Thyroid gland (tissue), 4 donors: ENCODE results near the gene GRIK5. TPM values are rescaled to one million over a fixed set of nuclear protein-coding genes. Genes with fewer than 3 reads are reported as not detected.
A peak's percentile ranks its signal among the peaks of the same experiment; 100 is the strongest.

Experiments used
- DNase-seq, 2 donors: peaks; one replicate each; pipeline ENCODE4 v3.0.0-alpha.2; 2019
- H3K27ac ChIP-seq, 3 donors: fragments of 200-600 bp; sonication (generic); 1 replicate in 2 of 3; 2 replicates in 1 of 3; pipeline ENCODE4 v1.5.1; 2016 to 2019; ENCODE audit warnings: mild to moderate bottlenecking in 1 of 3, moderate library complexity in 1 of 3
- H3K27me3 ChIP-seq: fragments of 200-600 bp; sonication (generic); one replicate; pipeline ENCODE4 v1.5.1; 2019
- H3K36me3 ChIP-seq, 2 donors: fragments of 200-600 bp; sonication (generic); one replicate each; pipeline ENCODE4 v1.5.1; 2016 to 2019
- H3K4me1 ChIP-seq, 2 donors: fragments of 200-600 bp; sonication (generic); one replicate each; pipeline ENCODE4 v1.5.1; 2017 to 2019
- H3K4me3 ChIP-seq, 3 donors: fragments of 200-600 bp; sonication (generic); replicated peaks in 1 of 3; 1 replicate in 2 of 3; 2 replicates in 1 of 3; pipeline ENCODE4 v1.5.1; 2016; ENCODE audit warnings: mild to moderate bottlenecking in 1 of 3
- H3K9me3 ChIP-seq: fragments of 200-600 bp; sonication (generic); one replicate; pipeline ENCODE4 v1.5.1; 2017
- POLR2A ChIP-seq, 2 donors: fragments of 450-650 bp; IDR thresholded peaks; one replicate each; pipeline ENCODE4 v1.6.1; 2017; ENCODE audit warnings: antibody characterized with exemption in 2 of 2, mild to moderate bottlenecking in 2 of 2, moderate library complexity in 1 of 2
- WGBS, 2 donors: methylation state at CpG; one replicate each; pipeline ENCODE4 v1.1.5; 2017; 5-methylcytosine and 5-hydroxymethylcytosine counted together
- intact Hi-C: fragments of 100-400 bp; cut with DNase I; formaldehyde crosslinking; loops from one replicate; pipeline ENCODE4 v1.15.1; 2023
- total RNA-seq, 4 donors: library from RNA; depleted of rRNA; stranded (reverse); fragments of >200 nt; gene quantifications; one replicate each; pipeline ENCODE4 v1.2.3, GENCODE V29; 2016
- TF ChIP-seq, protein P1 (sequence below), 6 experiments: fragments of 200-600 bp in 3 of 6; fragments of 450-650 bp in 3 of 6; sonication (generic) in 3 of 6; IDR thresholded peaks; one replicate each; pipeline ENCODE4 v1.5.1; 2016 to 2019; ENCODE audit warnings: antibody characterized with exemption in 6 of 6, mild to moderate bottlenecking in 2 of 6, inconsistent platforms in 1 of 6, moderate library complexity in 1 of 6

GRIK5 gene
- total RNA-seq, 4 donors from 2014 or later, result 12.0 to 24.2 (median 20.1) TPM

DNA sequence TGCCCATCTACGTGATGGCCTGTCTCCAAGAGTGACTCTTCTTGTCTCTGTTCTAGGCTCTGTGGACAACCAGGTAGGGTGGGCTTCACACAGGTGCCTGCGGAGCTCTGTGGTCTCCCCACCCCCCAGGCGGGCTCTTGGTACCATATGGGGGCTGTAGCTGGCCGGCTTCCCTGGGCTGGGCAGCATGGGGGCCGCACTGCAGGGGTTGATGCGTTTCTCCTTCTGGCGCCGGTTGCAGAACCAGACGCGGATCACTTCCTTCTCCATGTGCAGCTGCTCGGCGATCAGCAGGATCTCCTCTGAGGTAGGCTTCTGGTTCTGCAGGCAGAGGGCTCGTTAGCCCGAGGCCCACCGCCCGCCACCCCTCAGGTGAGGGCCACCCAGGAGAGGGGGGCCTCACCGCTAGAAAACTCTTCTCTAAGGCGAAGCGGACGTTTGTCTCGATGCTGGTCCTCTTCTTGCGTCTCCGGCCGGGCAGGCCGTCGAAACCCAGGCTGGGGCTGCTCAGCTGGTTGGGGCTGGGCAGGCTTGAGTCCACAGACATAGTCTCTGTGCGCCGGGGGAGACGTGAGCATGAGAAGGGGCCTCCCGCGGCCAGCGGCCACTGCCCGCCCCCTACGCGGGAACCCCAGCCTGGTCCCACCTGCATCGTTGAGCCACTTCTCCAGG, 25.3 kb upstream of the GRIK5 start:
- H3K27me3 ChIP-seq, result peaks cover 10% of the 10 kb centered on the region
- no peaks in the 10 kb centered on the region for H3K36me3 ChIP-seq
- no peaks in the 10 kb centered on the region for H3K9me3 ChIP-seq
- no peaks in the 10 kb centered on the region for H3K4me1 ChIP-seq
- TF ChIP-seq POLR2A (IDR thresholded peaks at IDR 0.05), result no peak
- TF ChIP-seq, protein P1, sequence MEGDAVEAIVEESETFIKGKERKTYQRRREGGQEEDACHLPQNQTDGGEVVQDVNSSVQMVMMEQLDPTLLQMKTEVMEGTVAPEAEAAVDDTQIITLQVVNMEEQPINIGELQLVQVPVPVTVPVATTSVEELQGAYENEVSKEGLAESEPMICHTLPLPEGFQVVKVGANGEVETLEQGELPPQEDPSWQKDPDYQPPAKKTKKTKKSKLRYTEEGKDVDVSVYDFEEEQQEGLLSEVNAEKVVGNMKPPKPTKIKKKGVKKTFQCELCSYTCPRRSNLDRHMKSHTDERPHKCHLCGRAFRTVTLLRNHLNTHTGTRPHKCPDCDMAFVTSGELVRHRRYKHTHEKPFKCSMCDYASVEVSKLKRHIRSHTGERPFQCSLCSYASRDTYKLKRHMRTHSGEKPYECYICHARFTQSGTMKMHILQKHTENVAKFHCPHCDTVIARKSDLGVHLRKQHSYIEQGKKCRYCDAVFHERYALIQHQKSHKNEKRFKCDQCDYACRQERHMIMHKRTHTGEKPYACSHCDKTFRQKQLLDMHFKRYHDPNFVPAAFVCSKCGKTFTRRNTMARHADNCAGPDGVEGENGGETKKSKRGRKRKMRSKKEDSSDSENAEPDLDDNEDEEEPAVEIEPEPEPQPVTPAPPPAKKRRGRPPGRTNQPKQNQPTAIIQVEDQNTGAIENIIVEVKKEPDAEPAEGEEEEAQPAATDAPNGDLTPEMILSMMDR (IDR thresholded peaks at IDR 0.05), result no peak
- no peak overlapping the region for H3K27ac ChIP-seq
- intact Hi-C loops, result no loop called here
- no peak overlapping the region for H3K4me3 ChIP-seq
- 80 to 88% methylated on average over 6 to 10 of the region's 36 CpGs for WGBS, 2 donors
- DNase-seq, result no peak

DNA sequence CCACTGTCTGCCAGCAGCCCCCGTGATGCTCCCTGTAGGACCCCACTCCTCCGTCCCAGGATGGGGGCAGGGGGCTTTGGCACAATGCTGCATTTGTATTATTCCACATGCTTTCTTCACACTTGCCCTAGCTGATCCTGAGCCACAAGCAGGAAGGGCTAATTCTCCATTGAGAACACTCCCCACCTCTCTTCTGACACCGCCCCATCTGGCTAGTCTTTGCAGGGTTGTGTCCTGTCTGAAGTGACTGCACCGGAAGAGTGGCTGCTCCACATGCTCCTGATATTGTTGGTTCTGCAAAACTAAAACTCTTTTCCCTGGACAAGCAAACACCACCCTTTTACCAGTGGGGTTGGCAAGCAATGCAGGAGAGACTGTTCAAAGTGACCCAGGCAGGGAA, 23.9 kb upstream of the GRIK5 start:
- Histone ChIP-seq H3K27me3 (peaks cover 10% of the 10 kb centered on the region), H3K9me3 (no peaks in the 10 kb centered on the region), H3K4me3 (no peak overlapping the region), H3K27ac (no peak overlapping the region), H3K36me3 (no peaks in the 10 kb centered on the region), H3K4me1 (no peaks in the 10 kb centered on the region)
- 39% methylated on average over 4 of the region's 4 CpGs for WGBS, 2 donors
- intact Hi-C loops, result no loop called here
- no peak for DNase-seq
- TF ChIP-seq, protein P1 (IDR thresholded peaks at IDR 0.05), result no peak
- no peak for TF ChIP-seq POLR2A (IDR thresholded peaks at IDR 0.05)

GRCh38 chr19:42093505-42093904, 23.5 kb upstream of the GRIK5 start:
- peaks cover 10% of the 10 kb centered on the region for H3K27me3 ChIP-seq
- 47 to 59% methylated on average over 4 of the region's 4 CpGs for WGBS, 2 donors
- intact Hi-C loops, result no loop called here
- TF ChIP-seq, protein P1 (IDR thresholded peaks at IDR 0.05), result no peak
- no peak for TF ChIP-seq POLR2A (IDR thresholded peaks at IDR 0.05)
- H3K36me3 ChIP-seq, result no peaks in the 10 kb centered on the region
- no peaks in the 10 kb centered on the region for H3K9me3 ChIP-seq
- no peak for DNase-seq
- H3K4me3 ChIP-seq, result no peak overlapping the region
- no peaks in the 10 kb centered on the region for H3K4me1 ChIP-seq
- no peak overlapping the region for H3K27ac ChIP-seq

- Histone ChIP-seq H3K27me3 (peaks cover 10% of the 10 kb centered on the region), H3K4me3 (no peak overlapping the region), H3K9me3 (no peaks in the 10 kb centered on the region), H3K27ac (no peak overlapping the region), H3K36me3 (no peaks in the 10 kb centered on the region), H3K4me1 (no peaks in the 10 kb centered on the region)
- 37 to 38% methylated on average over 5 of the region's 5 CpGs for WGBS, 2 donors
- TF ChIP-seq POLR2A (IDR thresholded peaks at IDR 0.05), result no peak
- TF ChIP-seq, protein P1 (IDR thresholded peaks at IDR 0.05), result no peak
- peak in 1 of 2 donors; percentile 15 for DNase-seq
- intact Hi-C loops, result no loop called here
Measured at GRCh38 chr19:42092350-42092749, 22.3 kb upstream of the GRIK5 start.

GRCh38 chr19:42091742-42092141, 21.7 kb upstream of the GRIK5 start:
- Histone ChIP-seq H3K27ac (no peak overlapping the region), H3K4me1 (no peaks in the 10 kb centered on the region), H3K4me3 (no peak overlapping the region), H3K9me3 (no peaks in the 10 kb centered on the region), H3K27me3 (peaks cover 10% of the 10 kb centered on the region), H3K36me3 (no peaks in the 10 kb centered on the region)
- whole genome bisulfite sequencing, 2 donors, result 60 to 70% methylated on average over 2 of the region's 10 CpGs
- TF ChIP-seq POLR2A (IDR thresholded peaks at IDR 0.05), result no peak
- TF ChIP-seq, protein P1 (IDR thresholded peaks at IDR 0.05), result no peak
- intact Hi-C loops, result no loop called here
- peak in 1 of 2 donors; percentile 10 for DNase-seq
